IPS DF 4.7 (cell line): ENCODE results near the gene PIGQ.

ENCODE experiments used
- DNase-seq: peaks from one replicate; pipeline ENCODE4 v3.0.0-alpha.2; 2013; ENCODE audit warnings: low spot score; ENCODE audit errors: extremely low read depth

The PIGQ gene

DNA sequence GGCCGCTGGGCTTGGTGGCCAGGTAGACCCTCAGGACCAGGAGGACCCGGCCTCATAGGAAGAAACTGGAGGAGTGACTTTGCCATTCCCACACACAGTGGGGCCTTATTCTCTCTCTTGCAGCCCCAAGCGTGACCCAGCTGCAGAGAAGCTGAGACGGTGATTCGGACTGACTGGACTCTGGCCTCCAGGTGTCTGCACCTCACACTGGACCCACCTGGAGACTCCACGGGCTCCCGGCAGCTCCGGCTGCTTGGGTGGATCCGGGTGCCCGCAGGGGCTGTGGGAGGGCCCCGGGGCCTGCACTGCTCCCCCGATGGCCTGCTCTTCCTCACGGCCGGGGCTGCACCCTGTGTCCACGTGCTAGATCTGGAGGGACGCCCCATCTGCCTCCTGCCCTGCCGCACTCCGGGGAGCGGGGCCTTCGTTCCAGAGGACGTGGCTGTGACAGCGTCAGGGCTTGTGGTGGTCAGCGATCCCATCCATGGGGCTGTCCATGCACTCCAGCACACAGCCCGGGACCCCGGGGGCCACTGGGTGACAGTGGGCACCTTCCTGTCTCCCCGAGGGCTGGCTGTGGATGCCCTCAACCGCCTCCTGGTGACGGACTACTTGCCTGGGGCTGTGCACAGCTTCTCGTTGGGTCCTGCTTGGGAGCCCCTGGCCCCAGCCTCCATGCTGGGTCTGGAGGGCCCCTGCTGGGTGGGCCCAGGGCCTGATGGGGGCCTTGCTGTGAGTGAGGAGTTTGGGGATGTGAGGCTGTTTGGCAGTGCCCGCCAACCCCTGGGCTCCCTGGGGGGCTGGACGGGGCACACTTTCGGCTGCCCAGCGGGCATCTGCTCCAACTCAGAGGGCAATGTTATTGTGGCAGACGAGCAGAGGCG, 2.2 kb upstream of the PIGQ start:
- DNase-seq: no peak

- DNase-seq: no peak
Measured at GRCh38 chr16:568401-569258, 1.1 kb upstream of the PIGQ start.

- DNase-seq: no peak
Measured at GRCh38 chr16:572865-573650, 3.3 kb downstream of the PIGQ start.

- no peak for DNase-seq
Measured at GRCh38 chr16:574021-574760, 4.4 kb downstream of the PIGQ start.

- no peak for DNase-seq
Measured at GRCh38 chr16:575354-576196, 5.8 kb downstream of the PIGQ start.

DNA sequence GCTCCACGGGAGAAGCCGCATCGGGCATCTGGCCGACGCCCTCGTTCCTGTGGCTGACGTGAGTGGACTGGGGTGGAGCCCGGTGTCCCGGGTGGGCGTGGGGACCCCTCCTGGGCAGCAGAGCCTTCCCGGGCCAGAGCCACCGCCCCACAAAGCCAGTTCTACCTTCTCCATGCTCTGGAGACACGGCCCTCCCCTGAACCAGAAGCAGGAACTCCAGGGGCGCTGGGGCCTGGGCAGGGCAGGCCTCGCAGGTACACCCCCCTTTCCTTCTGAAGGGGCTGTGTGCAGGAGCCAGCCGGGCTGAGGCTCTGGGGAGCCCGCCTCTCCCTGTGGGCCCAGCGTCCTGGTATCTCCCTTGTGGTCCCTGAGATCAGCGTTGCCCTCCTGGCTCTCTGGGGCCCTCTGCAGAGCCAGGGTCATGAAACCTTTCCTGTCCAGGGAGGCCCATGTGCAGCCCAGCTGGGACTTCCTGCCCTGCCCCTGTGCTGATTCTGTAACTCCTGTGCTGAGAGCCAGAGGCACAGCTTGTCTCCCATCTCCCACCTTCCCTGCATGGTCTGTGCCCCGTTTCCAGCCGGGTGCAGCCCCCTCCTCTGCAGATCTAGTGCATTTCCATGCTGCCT, 6.5 kb downstream of the PIGQ start:
- DNase-seq: no peak

GRCh38 chr16:576823-577201, 7.0 kb downstream of the PIGQ start:
- no peak for DNase-seq

- no peak for DNase-seq
Measured at GRCh38 chr16:577796-578195, 8.0 kb downstream of the PIGQ start.

GRCh38 chr16:578232-578869, 8.6 kb downstream of the PIGQ start:
- DNase-seq: no peak

DNA sequence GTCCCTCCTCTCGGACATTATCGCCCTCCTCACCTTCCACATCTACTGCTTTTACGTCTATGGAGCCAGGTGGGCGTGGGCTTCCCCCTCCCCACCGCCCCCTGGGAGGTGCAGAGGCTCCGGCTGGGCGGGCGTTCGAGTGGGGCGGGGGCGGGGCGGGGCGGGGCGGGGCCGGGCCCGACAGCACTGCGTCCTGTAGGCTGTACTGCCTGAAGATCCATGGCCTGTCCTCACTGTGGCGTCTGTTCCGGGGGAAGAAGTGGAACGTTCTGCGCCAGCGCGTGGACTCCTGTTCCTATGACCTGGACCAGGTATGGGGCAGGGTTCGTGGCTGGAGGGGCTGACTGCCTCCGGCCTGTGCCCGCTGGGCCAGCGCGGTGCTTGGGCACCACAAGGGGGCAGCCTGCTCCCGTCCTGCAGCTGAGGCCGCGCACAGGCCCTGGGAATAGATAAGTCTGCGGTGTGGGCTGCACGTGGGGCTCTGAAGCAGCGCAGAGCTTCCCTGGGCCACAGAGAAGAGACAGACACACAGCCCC, 9.2 kb downstream of the PIGQ start:
- DNase-seq: no peak

DNA sequence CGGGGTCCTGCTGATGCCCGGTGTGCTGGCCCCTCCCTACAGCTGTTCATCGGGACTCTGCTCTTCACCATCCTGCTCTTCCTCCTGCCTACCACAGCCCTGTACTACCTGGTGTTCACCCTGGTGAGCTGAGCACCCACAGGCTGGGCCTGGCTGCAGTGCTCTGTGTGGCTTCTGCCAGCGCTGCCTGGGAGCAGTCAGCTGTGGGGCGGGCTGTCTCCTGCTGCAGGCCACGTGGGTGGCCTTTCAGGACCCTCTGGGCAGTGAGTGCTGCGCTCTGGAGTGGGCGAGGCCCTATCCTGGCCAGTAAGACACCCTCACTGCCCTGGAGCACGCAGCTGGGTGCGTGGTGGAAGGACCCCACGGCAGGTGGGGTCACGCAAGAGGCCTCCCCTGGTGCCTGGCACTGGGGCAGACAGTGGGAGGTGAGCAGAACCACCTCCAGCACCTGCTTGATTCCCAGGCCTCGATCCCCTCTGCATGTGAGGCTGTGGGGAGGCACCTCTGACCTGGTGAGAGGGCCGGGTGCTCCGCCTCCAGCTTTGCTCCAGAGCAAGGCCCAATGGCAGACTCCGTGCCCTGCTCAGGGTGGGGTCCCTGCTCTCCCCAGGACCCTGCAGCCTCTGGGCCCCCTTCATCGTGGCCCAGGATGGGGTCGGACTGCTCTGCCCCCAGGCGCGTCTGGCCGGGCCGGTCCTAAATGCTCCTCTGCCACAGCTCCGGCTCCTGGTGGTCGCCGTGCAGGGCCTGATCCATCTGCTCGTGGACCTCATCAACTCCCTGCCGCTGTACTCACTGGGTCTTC, 10.6 kb downstream of the PIGQ start:
- DNase-seq: no peak

DNA sequence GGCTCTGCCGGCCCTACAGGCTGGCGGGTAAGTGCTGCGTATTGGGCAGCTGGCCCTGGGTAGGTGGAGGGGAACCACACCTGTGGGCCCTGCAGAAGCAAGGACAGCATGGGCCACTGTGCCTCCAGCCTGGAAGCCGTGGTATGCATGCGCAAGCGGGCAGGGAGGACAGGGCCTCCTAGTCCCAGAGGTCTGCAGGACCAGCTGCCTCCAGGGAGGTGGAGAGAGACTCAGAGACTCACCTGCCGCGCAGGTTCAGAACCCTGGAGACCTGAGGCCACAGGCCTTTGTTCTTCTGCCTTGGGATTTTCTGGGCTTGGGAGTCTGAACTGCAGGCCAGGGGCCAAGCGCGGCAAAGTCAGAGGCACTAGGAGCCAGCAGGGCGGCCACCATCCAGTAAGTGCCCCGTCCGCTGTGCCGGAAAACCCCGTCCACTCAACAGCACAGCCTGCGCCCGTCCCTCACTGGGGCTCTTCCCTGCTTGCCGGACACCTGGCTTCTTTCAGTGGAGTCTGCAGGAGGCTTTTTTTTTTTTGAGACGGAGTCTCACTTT, 11.3 kb downstream of the PIGQ start:
- DNase-seq: no peak

- no peak for DNase-seq
Measured at GRCh38 chr16:582218-582613, 12.4 kb downstream of the PIGQ start.

GRCh38 chr16:582614-583331, 13.0 kb downstream of the PIGQ start:
- no peak for DNase-seq

- no peak for DNase-seq
Measured at GRCh38 chr16:583470-583814, 13.7 kb downstream of the PIGQ start.

DNA sequence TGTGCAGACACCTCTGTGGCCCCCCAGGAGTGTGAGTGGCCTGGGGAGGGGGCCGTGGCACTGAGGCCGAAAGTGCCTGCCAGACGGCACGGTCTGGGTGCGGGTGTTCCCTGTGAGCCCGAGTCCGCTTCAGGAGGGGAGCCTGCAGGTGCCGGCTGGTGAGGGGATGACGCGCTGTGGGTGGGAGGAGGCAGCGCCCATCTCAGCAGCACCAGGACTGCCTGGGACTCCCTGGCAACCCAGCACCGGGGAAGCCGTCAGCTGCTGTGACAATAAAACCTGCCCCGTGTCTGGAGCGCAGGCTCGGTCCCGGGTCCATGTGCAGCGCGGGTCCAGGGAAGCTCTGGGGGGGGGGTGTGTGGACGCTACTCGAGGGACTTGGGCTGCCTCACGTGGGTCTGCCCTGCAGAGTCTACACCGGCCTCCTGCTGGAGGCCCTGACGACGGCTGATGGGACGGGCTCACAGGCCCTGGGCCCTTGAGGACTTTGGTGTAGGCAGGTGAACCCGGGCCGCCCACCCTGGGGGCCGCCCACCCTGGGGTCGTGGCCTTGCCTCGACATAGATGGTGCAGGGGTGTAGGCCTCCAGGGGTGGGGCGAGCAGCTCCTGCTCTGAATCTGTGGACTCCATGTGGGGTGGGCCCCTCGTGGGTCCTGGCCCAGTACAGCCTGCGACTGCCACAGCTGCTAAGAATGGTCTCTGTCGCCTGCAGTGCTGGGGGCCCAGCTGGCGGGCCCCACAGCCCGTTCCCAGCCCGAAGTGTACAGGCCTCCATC, 14.2 kb downstream of the PIGQ start:
- DNase-seq: no peak
